Stimulated activated CD8-positive, alpha-beta memory T cell treated with anti-CD3 and anti-CD28 coated beads, Interleukin-12 subunit alpha, Interleukin-12 subunit beta, amount 100 ng/mL, for 4 hours (primary cell): ENCODE results near the gene TANGO6.

Experiments
- DNase-seq: peaks from one replicate; pipeline ENCODE4 v3.0.0-alpha.2; 2020; ENCODE audit warnings: low read depth

Gene TANGO6

DNA sequence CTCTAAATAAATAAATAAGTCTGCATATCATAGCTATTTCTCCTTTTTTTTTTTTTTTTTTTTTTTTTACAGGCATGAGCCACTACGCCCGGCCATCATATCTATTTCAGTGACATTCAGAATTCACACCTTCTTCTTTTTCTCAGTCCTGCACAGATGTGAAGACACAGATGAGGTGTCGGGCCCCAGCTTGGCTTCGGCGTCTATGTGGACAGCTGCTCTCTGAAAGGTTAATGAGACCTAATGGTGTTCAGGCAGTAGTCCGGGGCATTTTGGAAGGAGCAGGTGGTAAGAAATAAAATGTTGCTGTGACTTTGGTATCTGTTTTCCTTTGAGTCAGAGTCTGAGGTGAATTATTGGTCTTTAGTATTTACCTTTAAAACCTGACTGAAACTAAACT lies 23.6 kb downstream of the TANGO6 start:
- DNase-seq: no peak

DNA sequence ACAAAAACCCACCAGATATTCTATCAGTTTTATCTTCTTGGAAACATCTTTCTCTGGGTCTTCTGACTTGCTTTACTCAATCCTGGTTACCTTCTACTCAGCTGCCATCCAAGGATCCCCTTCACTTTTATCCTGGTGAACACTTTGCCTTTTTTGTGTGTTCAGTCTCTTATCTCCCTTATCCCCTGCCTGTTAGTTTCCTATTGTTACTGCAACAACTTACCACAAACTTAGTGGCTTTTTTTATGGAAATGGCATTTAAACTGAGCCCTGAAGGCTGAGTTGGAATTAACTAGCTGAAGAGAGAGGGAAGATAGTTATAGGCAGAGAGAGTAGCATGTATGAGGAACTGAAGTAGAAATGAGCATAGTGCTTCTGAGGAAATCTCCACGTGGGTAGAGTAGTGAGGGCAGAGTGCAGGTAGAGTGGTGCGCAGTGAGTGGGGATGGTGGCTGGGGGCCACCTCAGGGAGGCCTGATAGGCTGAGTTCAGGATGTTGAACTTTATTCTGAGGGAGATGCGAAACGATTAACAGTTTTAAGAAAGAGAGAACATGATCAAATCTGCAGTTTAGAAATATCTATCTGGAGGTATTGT lies 26.3 kb downstream of the TANGO6 start:
- no peak for DNase-seq

DNA sequence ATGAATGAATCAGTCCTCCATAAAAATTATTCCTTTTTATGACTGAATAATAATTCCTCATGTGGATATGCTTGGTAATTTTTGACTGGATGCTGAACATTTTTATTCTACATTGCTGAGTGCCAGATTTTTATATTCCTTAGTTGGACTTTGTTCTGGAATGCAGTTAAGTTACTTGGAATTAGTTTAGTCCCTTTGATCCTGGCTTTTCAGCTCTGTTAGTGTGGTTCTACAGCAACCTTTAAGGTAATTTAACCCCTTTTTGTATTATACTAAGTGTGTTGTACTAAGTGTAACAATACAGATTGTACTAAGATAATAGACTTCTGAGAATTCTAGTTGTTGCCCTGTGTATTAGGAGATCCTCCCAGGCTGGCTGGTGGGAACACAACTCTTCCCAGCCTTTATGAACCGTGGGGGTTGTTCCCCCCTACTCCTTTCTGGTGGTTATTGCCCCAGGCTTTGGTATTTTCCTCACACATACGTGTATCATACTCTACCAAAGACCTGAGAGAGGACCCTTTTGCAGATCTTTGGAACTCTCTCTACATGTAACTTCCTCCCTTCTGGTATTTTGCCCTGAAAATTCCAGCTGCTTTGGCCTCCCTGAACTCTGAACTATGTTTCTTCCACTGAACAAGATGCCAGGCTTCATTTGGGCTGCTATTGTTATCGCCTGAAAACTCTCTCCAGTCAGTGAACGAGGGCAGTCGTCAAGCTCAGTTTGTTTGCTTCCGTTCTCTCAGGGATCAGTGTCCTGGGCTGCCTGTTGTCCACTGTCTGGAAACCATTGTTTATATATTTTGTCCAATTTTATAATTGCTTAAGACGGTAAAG lies 30.5 kb downstream of the TANGO6 start:
- no peak for DNase-seq

DNA sequence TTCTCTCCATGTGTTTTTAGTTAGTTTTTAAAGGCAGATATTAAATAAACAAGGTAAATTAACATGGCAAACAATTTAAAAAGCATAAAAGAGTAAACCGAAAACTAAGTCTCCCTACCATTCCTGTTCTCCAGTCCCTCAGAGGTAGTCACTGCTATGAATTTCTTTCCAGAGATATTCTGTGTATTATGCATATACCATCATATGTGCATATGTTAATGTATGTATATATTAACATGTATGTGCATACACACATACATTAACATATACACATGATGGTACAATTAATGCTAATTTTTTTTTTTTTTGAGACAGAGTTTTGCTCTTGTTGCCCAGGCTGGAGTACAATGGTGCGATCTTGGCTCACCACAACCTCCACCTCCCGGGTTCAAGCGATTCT lies 32.5 kb downstream of the TANGO6 start:
- DNase-seq: no peak

DNA sequence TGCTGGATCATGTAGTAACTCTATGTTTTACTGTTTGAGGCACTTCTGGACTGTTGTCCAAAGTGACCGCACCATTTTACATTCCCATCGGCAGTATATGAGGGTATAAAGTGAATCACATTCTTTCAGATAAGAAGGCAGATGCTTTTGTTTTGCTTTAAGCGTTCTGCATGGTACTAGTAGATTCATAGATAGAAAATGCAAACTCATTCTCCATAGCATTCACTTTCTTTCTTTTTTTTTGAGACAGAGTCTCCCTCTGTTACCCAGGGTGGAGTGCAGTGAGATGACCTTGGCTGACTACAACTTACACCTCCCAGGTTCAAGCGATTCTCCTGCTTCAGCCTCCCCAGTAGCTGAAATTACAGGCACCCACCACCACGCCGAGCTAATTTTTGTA lies 40.4 kb downstream of the TANGO6 start:
- DNase-seq: no peak

DNA sequence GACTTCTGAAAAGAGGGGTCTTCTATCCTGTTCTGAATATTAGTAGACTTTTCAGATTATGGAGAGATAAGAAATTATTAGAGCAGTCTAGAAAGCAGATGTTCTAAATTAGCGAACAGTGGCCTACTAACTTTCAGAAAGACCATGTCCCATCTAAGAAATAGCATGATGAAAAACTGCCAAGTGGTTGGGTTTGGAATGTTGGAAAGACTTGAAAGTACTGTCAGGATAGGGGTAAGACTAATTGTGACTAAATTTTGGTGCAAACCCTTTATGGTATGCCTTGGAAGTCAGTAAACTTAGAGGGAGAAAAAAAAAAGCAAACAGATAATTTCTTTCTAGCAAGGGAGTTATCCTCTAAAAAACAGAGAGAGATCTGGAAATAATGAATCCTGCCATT lies 41.1 kb downstream of the TANGO6 start:
- no peak for DNase-seq

DNA sequence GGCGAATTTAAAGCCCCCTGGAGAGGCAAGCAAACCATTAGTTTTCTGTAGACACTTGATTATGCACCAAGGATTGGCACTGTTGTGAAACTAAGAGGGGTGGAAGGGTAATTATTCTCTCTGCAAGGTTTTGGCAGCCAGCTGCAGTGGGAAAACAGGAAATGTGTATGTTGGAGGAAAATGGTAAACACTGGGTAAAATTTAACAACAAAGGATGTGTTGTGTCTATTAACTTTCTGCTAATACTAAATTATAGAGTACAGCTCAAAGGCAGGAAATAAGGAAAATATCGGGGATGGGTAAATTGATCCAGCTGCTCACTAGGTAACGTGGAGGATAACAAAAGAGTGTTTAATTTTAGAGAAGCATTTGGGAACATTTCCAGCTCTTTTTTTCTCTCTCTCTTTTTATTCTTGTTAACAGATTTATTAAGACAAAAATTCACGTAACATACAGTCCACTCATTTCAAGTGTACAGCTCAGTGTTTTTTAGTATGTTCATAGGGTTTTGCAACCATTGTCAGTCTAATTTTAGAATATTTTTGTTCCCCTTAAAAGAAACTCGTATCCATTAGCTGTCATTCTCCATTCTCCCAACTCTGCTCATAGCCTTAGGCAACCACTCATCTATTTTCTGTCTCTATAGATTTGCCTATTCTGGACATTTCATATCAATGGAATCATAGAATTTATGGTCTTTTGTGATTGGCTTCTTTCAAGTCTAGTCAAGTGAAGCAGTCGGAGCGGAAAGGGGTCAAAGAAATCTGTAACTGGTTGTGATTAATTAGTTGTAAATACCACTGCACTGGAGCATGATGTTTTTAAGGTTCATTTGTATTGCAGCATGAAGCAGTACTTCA lies 41.8 kb downstream of the TANGO6 start:
- no peak for DNase-seq

DNA sequence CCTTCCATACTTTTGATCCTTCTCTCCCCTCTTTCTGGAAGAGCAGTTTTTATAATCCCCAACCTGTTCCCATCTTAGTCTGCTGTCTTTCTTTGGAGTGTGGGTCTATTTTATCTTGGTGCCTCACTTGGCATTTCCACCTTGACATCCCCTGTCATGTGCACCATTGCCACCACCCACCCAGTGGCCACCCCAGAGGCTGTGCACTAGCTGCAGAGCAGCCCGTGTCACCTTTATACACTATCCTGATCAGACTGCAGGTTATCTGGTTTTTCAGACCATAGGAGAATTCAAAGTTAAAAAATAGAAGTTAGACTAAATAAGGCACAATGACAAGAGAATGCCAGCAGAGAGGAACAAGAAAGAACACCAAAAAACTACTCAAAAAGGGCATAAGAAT lies 43.8 kb downstream of the TANGO6 start:
- DNase-seq: no peak

DNA sequence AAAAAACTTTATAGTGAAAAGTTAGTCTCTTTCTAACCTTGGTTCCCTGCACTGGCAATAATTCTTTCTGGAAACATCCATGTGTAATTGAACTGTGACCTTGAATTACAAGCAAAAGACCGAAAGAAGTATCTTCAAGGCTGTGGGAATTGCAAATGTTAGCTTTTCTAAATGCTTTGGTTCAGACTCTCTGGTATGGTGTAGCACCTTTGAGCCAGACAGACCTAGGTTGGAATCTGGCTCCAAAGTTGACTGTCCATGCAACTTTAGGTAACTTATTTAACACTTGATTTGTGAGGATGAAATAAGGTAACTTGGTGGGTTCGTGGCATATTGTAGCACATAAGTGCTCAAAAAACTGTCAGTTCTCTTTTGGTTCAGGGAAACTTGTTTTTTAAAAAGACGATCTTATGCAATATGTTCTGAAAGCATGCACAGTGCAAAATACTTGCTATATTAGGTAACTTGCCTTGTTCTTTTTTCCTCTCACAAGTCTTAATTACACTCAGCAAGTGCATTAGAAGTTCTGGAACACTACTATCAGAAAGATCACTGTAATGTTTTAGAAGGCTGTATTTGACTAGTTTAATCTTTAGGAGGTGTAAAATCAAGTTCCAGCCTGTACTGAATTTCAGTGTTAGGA lies 46.3 kb downstream of the TANGO6 start:
- no peak for DNase-seq

DNA sequence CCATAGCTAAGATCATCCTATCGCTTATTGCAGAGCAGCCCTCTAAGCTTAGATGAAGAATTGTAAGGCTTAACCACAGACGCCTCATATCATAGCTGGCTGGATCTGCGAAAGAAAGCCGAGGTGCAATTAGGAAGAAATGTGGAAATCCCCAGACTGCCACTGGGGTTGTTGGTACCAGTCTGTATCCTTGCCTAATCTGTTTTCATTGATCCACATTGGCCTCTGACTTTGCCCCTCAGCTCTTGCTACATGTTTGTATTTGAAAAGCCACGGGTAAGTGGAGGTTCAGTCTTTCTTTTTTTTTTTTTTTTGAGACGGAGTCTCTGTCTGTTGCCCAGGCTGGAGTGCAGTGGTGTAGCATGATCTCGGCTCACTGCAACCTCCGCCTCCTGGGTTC lies 48.9 kb downstream of the TANGO6 start:
- DNase-seq: no peak

DNA sequence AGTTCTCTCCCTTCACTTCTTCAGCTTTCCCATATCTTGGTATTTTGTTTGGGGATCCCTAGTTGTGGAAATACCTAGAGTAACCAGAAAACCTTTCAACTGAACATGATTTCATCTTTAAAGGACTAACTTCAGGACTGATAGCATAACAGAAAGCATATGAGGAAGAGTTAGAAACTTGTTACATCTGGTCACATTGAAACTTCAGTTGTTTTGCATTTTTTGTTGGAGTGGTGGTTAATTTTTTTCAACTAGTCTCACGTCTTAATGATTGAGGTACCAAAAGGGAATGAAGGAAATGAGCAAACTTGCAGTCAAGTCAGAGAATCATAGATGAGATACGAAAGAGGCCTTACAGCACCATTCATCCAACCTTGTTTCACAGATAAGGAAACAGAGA lies 49.6 kb downstream of the TANGO6 start:
- no peak for DNase-seq

DNA sequence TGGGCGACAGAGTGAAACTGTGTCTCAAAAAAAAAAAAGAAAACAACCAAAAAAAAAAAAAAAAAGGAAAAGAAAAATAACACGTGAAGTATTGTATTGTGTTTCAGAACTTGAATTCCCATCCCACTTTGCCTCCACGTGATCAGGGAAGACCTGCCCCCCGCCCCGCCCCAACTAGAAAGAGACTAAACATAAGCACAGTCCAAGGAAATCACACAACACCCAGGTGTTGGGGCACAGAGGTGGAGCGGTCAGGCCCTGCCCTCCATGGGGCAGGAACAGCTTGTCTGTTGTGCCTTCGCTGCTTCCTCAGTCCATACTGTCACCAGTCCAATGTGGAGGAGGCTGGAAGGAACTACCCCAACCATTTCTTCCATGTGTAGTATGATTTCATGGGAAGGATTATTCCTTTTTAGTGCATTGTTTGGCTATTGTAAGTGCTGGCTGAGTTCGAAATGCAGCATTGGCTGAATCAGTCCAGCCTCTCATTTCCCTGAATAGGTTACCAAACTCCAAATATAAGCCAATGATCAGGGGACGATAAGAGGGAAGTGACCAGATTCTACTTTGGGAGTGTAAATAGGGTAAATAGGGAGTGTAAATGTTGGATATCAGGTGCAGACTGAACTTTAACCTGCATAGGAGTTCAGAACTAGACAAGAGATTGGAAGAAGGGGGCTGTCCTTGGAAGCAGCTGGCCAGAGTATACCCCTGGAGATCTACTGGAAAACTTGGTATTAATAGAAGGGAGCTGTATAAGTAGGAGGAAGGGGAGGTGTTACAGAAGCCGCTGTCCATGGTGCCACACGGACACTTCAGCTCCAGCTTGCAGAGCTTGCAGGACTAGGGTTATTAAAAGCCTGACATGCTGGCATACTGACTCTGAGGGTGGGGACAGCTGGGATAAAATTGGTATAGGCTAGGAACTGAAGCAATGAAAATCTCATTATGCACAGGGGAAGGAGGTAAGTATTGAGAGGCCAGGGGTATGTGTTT lies 50.7 kb downstream of the TANGO6 start:
- no peak for DNase-seq

DNA sequence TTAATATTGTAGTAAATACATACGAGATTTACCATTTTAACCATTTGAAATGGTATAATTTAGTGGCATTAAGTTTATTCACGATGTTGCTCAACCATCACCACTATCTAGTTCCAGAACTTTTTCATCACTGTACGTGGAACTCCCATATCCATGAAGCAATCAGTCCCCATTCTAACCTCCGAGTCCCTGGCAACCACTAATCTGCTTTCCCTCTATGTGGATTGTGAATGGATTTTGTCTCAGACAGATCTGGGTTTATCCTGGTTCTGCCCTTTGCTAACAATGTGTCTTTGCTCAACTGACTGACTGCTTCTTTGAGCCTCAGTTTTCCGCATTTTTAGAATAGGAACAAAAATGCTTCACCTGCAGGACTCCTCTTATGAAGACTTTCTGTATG lies 51.4 kb downstream of the TANGO6 start:
- DNase-seq: no peak

DNA sequence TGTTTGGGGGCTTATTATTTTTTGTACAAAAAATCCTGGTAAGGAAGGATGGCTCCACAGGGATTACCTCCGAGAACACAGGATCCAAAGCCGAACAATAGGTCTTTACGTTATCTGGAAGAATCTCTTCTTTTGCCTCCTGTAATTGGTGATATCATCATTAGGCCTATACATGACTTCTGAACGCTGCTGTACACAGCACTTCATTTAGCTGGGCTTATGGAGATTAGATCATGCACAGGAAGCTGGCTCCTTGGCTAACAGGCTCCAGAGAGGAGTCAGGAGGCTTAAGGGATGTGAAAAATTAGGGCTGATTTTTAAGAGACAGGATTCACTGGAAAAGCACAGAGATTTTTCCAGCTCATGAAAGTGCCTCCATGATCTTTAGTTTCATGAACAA lies 54.7 kb downstream of the TANGO6 start:
- DNase-seq: no peak

DNA sequence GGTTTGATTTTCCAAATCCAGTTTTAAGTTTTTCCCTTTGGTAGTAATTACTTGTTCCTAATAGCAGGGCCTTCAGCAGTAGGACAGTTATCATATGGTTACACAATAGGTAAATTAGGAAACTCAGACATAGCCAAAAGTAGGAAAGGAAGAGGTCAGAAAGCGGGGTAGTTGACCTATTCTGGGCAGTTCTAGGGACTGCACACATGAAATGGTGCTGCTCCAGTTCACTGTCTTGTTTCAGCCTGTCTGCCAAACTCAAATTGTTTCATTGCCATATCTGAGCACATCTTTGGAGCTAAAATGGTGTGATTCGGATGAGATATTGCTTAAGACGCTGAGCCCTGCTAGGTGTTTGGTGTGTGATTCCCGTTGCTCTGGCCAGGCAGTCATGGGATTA lies 56.7 kb downstream of the TANGO6 start:
- no peak for DNase-seq

DNA sequence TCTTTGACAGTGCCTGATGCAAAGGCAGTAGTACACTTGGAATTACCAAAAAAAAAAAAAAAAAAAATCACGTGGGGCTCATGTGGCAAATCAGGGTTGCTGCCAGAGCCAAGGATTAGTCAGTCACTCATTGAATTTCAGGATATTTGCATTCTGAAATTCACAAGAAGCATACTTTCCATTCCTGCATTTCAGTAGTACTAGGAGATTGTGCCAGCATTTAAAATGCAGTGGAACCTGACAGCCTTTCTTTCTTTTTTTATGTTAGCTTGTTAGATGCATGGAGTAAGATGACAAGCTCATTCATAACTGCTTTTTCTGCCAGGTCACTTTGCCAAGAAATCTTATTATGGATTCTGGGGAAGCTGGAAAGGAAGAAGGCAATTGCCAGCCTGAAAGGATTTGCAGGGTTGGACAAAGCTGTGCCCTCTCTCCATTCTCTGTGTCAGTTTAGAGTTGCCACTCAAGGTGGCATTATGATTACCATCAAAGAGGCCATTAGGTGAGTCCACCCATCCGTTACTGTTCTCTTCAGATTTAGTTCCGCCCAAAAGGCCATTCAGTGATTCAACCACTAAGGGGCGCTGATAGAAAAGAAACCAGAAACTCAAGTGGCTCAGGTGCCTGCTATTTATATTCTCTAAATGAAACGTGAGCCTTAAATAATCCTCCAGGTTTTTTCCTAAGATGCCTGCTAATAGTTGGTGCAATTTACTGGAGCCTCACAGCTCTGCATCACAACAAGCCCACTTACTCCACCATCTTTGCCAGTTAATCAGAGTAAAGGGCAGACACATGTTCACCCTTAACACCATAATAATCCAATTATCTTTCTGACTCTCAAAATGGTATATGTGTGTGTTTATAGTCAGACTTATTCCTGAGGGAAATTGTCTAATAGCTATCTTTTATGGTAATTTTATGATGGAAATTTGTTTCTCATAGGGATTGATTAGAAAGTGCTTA lies 59.0 kb downstream of the TANGO6 start:
- no peak for DNase-seq

DNA sequence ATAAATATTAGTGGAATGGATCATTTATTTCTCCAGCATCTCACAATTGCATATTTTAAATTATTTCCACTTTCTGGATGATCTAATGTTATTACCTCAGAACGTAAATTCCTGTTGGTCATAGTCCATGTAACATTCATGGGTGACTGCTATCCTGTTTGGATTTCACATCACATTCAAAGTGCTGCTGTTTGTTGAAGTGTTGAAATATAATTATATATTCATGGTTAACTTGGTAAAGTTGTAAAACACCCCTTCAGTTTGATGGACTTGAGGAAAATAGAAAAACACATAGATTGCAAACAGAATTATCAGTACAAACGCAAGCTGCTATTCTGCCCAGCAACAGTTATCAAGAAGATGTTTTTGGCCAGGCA lies 59.6 kb downstream of the TANGO6 start:
- no peak for DNase-seq

DNA sequence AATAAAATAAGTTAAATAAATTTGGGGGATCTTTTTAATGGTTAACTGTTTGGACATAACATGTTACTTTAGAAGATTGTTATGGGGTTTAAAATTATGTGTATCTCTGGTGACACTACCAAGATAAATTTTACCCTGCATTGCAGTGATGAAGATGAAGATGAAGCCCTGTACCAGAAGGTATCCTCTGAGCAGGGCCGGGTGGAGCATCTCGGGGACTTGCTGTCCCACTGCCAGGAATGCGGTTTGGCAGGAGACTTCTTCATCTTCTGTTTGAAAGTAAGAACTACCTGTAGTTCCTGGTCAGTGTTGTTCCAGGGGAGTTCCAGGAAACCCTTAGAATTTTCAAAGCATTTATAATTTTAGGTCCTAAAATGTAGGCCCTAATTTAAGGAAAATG lies 64.0 kb downstream of the TANGO6 start:
- DNase-seq: no peak

DNA sequence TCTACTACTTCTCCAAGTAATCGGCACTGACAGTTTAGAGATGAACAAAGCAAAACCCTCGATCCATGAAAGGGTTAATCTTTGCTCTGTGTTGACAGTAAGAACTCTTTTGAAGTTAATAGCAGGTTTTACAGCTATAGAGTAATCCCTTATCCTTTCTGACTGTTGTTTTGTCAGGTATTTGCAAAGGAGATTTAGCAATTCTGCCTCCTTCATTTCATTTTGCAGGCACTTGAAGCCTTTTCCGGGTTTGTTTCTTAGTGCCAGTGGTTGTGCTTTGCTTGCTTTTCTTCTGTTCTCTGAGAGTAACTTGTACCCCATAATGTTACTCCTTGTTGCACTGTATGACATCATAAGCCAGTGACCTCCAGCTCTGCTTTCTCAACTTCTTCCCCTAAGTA lies 64.5 kb downstream of the TANGO6 start:
- DNase-seq: no peak

DNA sequence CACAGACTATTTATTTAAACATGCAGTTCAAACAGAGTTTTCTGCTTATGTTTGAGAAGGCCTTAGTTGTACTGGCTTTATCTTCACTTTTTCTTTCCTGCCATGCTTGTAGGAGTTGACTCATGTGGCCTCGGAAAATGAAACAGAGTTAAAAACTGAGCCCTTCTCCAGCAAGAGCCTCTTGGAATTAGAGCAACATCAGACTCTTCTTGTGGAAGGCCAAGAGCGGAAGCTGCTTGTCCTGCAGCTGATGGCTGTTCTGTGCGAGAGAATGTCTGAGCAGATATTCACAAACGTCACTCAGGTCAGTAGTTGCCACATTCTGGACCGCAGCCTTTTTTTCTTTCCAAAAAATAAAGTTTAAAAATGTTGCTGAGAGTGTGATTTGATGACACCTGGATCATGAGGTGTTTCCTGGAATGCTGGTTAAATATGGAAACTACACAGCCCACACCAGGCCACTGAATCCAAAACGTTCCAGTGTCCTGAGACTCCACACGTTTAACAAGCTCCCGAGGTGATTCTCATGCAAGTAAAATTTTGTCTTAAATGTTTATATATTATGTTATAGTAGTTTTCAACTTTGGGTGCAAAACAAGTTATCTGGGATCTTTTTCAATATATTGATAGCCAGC lies 65.9 kb downstream of the TANGO6 start:
- DNase-seq: no peak
